ENCODE measurements around the gene AOC1.

AOC1 gene

GRCh38 chr7:150869467-150869866, 17.1 kb downstream of the AOC1 start:
- no peak overlapping the region for H2BK12ac ChIP-seq (ENCODE audit: low read length)
- no peak overlapping the region for H4K12ac ChIP-seq (ENCODE audit: low read depth, low read length)
- H3K23ac ChIP-seq (ENCODE audit: low read length) = no peak overlapping the region
- no peak overlapping the region for H2AFZ ChIP-seq (ENCODE audit: insufficient read depth, low read length, poor library complexity)
- peaks cover 3 to 6% of the 10 kb centered on the region in 2 experiments for H3K4me1 ChIP-seq (ENCODE audit: control insufficient read depth in 1 of 2, insufficient read depth in 2 of 2, low read length in 2 of 2)
- H3K27me3 ChIP-seq (ENCODE audit: insufficient read depth, low read length) = no peaks in the 10 kb centered on the region
- H3K18ac ChIP-seq (ENCODE audit: low read length) = no peak overlapping the region
- no peak overlapping the region for H3K4ac ChIP-seq (ENCODE audit: low read depth, low read length)
- H3K9ac ChIP-seq (ENCODE audit: low read length) = no peak overlapping the region
- no peak overlapping the region for H2AK5ac ChIP-seq (ENCODE audit: low read length)
- H3K9me3 ChIP-seq (ENCODE audit: insufficient read depth, low read depth, low read length) = no peaks in the 10 kb centered on the region
- peak; percentile 51 to 75 for DNase-seq
- WGBS (ENCODE audit: extremely low coverage, insufficient coverage, insufficient read length) = no CpG with 5 or more reads among the region's 2 CpGs
- no peak overlapping the region for H4K91ac ChIP-seq (ENCODE audit: low read depth, low read length)
- H3K14ac ChIP-seq (ENCODE audit: low read length) = no peak overlapping the region
- H2BK120ac ChIP-seq (ENCODE audit: insufficient read depth, low read length, poor library complexity) = no peak overlapping the region
- no peaks in the 10 kb centered on the region for H3K36me3 ChIP-seq (ENCODE audit: control insufficient read depth in 1 of 2, insufficient read depth in 2 of 2, low read length in 2 of 2)
- H3K4me3 ChIP-seq (ENCODE audit: low read depth, low read length) = no peak overlapping the region
- H2BK5ac ChIP-seq (ENCODE audit: low read depth, low read length, poor library complexity) = no peak overlapping the region
- H3K79me1 ChIP-seq (ENCODE audit: low read length) = no peaks in the 10 kb centered on the region
- H4K8ac ChIP-seq (ENCODE audit: low read depth, low read length) = no peak overlapping the region
- no peaks in the 10 kb centered on the region for H3K79me2 ChIP-seq (ENCODE audit: control insufficient read depth, insufficient read depth, low read length, poor library complexity)
- no peak overlapping the region for H3K27ac ChIP-seq (ENCODE audit: low read depth, low read length)
- no peak overlapping the region for H3K4me2 ChIP-seq (ENCODE audit: low read length)

GRCh38 chr7:150871601-150872000, 19.3 kb downstream of the AOC1 start:
- H3K14ac ChIP-seq (ENCODE audit: low read length) = no peak overlapping the region
- H2AK5ac ChIP-seq (ENCODE audit: low read length) = no peak overlapping the region
- no peak overlapping the region for H4K91ac ChIP-seq (ENCODE audit: low read depth, low read length)
- H3K4me3 ChIP-seq (ENCODE audit: low read depth, low read length) = no peak overlapping the region
- no peak overlapping the region for H3K18ac ChIP-seq (ENCODE audit: low read length)
- H2BK12ac ChIP-seq (ENCODE audit: low read length) = no peak overlapping the region
- no peak overlapping the region for H2AFZ ChIP-seq (ENCODE audit: insufficient read depth, low read length, poor library complexity)
- H3K9me3 ChIP-seq (ENCODE audit: insufficient read depth, low read depth, low read length) = no peaks in the 10 kb centered on the region
- no peak overlapping the region for H4K12ac ChIP-seq (ENCODE audit: low read depth, low read length)
- no peak overlapping the region for H3K23ac ChIP-seq (ENCODE audit: low read length)
- H2BK120ac ChIP-seq (ENCODE audit: insufficient read depth, low read length, poor library complexity) = no peak overlapping the region
- no peaks in the 10 kb centered on the region for H3K27me3 ChIP-seq (ENCODE audit: insufficient read depth, low read length)
- DNase-seq = no peak
- H4K8ac ChIP-seq (ENCODE audit: low read depth, low read length) = no peak overlapping the region
- H3K36me3 ChIP-seq (ENCODE audit: control insufficient read depth in 1 of 2, insufficient read depth in 2 of 2, low read length in 2 of 2) = no peaks in the 10 kb centered on the region
- H3K4ac ChIP-seq (ENCODE audit: low read depth, low read length) = no peak overlapping the region
- H3K4me2 ChIP-seq (ENCODE audit: low read length) = no peak overlapping the region
- peaks cover 3 to 6% of the 10 kb centered on the region in 2 experiments for H3K4me1 ChIP-seq (ENCODE audit: control insufficient read depth in 1 of 2, insufficient read depth in 2 of 2, low read length in 2 of 2)
- H3K9ac ChIP-seq (ENCODE audit: low read length) = no peak overlapping the region
- H2BK5ac ChIP-seq (ENCODE audit: low read depth, low read length, poor library complexity) = no peak overlapping the region
- no peaks in the 10 kb centered on the region for H3K79me1 ChIP-seq (ENCODE audit: low read length)
- no peak overlapping the region for H3K27ac ChIP-seq (ENCODE audit: low read depth, low read length)
- H3K79me2 ChIP-seq (ENCODE audit: control insufficient read depth, insufficient read depth, low read length, poor library complexity) = no peaks in the 10 kb centered on the region

- Histone ChIP-seq H3K4me3 (ENCODE audit: low read depth, low read length) (peak overlapping the region; percentile 28), H3K79me1 (ENCODE audit: low read length) (no peaks in the 10 kb centered on the region), H4K91ac (ENCODE audit: low read depth, low read length) (no peak overlapping the region), H3K79me2 (ENCODE audit: control insufficient read depth, insufficient read depth, low read length, poor library complexity) (no peaks in the 10 kb centered on the region), H3K27ac (ENCODE audit: low read depth, low read length) (no peak overlapping the region), H2AFZ (ENCODE audit: insufficient read depth, low read length, poor library complexity) (no peak overlapping the region), H3K14ac (ENCODE audit: low read length) (no peak overlapping the region), H4K8ac (ENCODE audit: low read depth, low read length) (no peak overlapping the region), H4K12ac (ENCODE audit: low read depth, low read length) (no peak overlapping the region), H2BK5ac (ENCODE audit: low read depth, low read length, poor library complexity) (no peak overlapping the region), H2AK5ac (ENCODE audit: low read length) (no peak overlapping the region), H3K4me2 (ENCODE audit: low read length) (no peak overlapping the region), H3K23ac (ENCODE audit: low read length) (no peak overlapping the region), H3K27me3 (ENCODE audit: insufficient read depth, low read length) (no peaks in the 10 kb centered on the region), H3K18ac (ENCODE audit: low read length) (no peak overlapping the region), H3K4ac (ENCODE audit: low read depth, low read length) (no peak overlapping the region), H3K4me1 (ENCODE audit: control insufficient read depth in 1 of 2, insufficient read depth in 2 of 2, low read length in 2 of 2) (peaks cover 5 to 7% of the 10 kb centered on the region in 2 experiments), H2BK12ac (ENCODE audit: low read length) (no peak overlapping the region), H3K36me3 (ENCODE audit: control insufficient read depth in 1 of 2, insufficient read depth in 2 of 2, low read length in 2 of 2) (no peaks in the 10 kb centered on the region), H3K9ac (ENCODE audit: low read length) (no peak overlapping the region), H3K9me3 (ENCODE audit: insufficient read depth, low read depth, low read length) (no peaks in the 10 kb centered on the region), H2BK120ac (ENCODE audit: insufficient read depth, low read length, poor library complexity) (no peak overlapping the region)
- no peak for DNase-seq
- no CpG with 5 or more reads among the region's 8 CpGs for WGBS (ENCODE audit: extremely low coverage, insufficient coverage, insufficient read length)
Observed at GRCh38 chr7:150874401-150875198, 22.3 kb downstream of the AOC1 start.

GRCh38 chr7:150875791-150876190, 23.5 kb downstream of the AOC1 start:
- H3K27me3 ChIP-seq (ENCODE audit: insufficient read depth, low read length) = no peaks in the 10 kb centered on the region
- DNase-seq = no peak
- H3K4me3 ChIP-seq (ENCODE audit: low read depth, low read length) = no peak overlapping the region
- no peak overlapping the region for H2BK120ac ChIP-seq (ENCODE audit: insufficient read depth, low read length, poor library complexity)
- no peak overlapping the region for H3K4ac ChIP-seq (ENCODE audit: low read depth, low read length)
- no peaks in the 10 kb centered on the region for H3K79me1 ChIP-seq (ENCODE audit: low read length)
- no peaks in the 10 kb centered on the region for H3K9me3 ChIP-seq (ENCODE audit: insufficient read depth, low read depth, low read length)
- WGBS (ENCODE audit: extremely low coverage, insufficient coverage, insufficient read length) = no CpG with 5 or more reads among the region's 4 CpGs
- no peak overlapping the region for H3K18ac ChIP-seq (ENCODE audit: low read length)
- H3K4me2 ChIP-seq (ENCODE audit: low read length) = no peak overlapping the region
- H3K14ac ChIP-seq (ENCODE audit: low read length) = no peak overlapping the region
- H3K23ac ChIP-seq (ENCODE audit: low read length) = no peak overlapping the region
- no peak overlapping the region for H4K91ac ChIP-seq (ENCODE audit: low read depth, low read length)
- H4K12ac ChIP-seq (ENCODE audit: low read depth, low read length) = no peak overlapping the region
- no peak overlapping the region for H3K27ac ChIP-seq (ENCODE audit: low read depth, low read length)
- H2AFZ ChIP-seq (ENCODE audit: insufficient read depth, low read length, poor library complexity) = no peak overlapping the region
- no peak overlapping the region for H2BK12ac ChIP-seq (ENCODE audit: low read length)
- H2BK5ac ChIP-seq (ENCODE audit: low read depth, low read length, poor library complexity) = no peak overlapping the region
- H3K79me2 ChIP-seq (ENCODE audit: control insufficient read depth, insufficient read depth, low read length, poor library complexity) = no peaks in the 10 kb centered on the region
- peaks cover 0 to 5% of the 10 kb centered on the region in 2 experiments for H3K4me1 ChIP-seq (ENCODE audit: control insufficient read depth in 1 of 2, insufficient read depth in 2 of 2, low read length in 2 of 2)
- H3K9ac ChIP-seq (ENCODE audit: low read length) = no peak overlapping the region
- no peak overlapping the region for H4K8ac ChIP-seq (ENCODE audit: low read depth, low read length)
- no peak overlapping the region for H2AK5ac ChIP-seq (ENCODE audit: low read length)
- no peaks in the 10 kb centered on the region for H3K36me3 ChIP-seq (ENCODE audit: control insufficient read depth in 1 of 2, insufficient read depth in 2 of 2, low read length in 2 of 2)

Data from trophoblast cell (in vitro differentiated cells and primary cell).